ENCODE data around the gene CHMP1A.
"Not testable (repeated sequence)": the region's sequence is repeated elsewhere in the genome, so short reads cannot be mapped to it uniquely, and the experiment has no call there.

The CHMP1A gene

DNA sequence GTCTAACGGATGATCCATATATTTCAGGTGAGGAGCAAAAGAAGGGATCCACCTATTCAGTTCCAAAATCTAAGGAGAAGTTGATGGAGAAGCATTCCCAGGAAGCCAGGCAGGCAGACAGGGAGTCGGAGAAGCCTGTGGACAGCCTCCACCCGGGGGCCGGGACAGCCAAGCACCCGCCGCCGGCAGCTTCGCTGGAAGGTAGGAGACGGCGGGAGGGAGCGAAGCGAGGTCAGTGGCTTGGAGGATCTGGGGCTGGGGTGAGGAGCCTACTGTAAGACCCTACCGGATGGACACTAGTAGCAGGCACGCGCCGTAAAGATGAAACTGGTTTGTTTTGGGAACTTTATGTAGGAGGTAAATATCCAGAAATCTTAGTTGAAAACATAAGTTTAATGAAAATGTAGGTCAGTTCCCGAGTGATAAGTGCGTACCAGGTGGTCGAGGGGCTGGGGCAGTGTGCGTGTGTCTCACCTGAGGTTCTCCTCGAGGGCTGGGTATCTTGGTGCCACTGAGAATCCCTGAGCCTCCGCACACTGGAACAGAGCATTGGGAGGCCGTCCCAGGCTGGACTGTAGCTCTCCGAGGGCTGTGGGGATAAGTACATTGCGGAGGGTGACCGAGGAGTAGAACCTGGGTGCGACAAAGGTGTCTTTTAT, 842 bp upstream of the CHMP1A start:
- DNase-seq (ENCODE audit: low read depth) = peak; percentile 31

GRCh38 chr16:89656435-89657121, 930 bp downstream of the CHMP1A start:
- no peak for DNase-seq (ENCODE audit: low read depth)

DNA sequence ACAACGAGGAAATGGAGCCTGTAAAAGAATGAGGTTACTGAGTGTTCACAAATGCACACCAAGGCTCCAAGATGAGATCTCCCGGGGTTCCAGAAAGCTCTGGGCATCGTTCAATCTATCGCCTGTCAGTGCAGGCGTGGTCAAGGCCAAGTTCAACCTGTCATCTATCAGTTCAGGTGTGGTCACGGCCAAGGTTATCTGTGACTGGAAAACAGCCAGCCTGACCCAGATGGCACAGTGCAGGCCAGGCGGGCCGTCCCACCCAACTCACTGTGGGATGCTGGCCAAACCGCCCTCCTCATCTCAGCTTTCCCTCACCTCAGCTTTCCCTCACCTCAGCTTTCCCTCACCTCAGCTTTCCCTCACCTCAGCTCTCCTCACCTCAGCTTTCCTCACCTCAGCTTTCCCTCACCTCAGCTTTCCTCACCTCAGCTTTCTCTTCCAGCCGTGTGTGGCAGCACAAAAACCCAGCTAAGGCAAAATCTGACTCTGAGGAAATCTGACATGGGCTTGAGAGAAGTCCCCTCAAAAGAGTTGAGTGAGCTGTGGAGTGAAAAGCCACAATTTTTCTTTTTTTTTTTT, 2.4 kb downstream of the CHMP1A start:
- DNase-seq (ENCODE audit: low read depth) = no peak

- DNase-seq (ENCODE audit: low read depth) = no peak
Measured at GRCh38 chr16:89653656-89654295, 3.7 kb downstream of the CHMP1A start.

DNA sequence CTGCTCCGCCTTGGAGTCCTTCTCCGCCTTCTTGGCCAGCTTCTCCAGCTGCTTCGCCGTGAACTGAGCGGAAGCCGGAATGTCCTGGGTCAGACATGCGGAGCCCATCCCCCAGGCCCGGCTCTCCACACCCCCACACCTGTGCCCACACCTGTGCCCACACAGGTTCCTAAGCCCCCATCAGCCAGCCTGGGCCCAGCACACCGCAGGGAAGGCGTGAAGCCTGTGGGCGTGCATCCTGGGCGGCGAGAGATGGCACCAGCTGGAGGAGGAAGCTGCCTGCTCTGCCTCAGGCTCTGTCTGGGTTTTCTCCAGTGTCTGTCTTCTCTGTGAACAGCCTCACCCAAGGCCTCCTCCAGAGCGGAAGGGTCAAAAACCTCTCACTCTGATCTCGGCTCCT, 5.9 kb downstream of the CHMP1A start:
- DNase-seq (ENCODE audit: low read depth) = no peak

DNA sequence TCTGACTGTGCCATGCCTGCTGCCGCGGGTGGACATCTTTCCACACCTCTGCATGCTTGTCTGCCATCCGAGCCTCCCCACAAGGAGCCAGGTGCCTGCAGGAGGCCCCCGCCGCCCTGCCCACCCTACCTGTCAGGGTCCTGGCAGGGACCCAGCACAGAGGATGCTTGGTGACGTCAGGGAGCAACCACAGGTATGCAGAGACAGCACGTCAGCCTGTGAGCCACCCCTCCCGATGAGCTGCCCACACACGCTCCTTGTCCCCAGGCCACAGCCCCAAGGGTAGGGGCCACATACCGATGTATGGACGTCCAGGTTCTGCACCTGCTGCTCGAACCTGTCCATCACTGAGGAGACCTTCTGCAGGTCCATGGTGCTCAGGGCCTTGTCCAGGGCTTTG, 10.6 kb downstream of the CHMP1A start:
- DNase-seq (ENCODE audit: low read depth) = no peak

DNA sequence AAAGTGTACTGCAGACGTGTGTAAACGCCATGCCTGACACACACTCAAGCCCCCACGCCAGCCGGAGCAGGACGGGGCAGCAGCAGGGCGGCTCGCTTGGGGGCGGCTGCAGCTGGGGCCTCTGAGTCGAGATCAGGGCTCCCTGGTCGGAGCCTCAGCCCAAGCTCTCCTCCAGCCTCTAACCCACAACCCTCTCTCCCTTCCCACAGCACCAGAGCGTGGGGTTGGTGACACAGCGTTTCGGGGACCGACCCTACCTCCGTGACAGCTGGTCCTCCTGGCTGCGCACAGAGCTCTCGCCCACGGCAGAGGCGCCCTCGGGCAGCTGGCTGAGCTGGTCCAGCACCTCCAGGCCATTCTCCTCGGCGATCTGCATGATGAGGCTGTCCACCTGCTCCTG, 11.2 kb downstream of the CHMP1A start:
- no peak for DNase-seq (ENCODE audit: low read depth)

GRCh38 chr16:89645122-89645521, 12.4 kb downstream of the CHMP1A start:
- DNase-seq (ENCODE audit: low read depth) = no peak

- DNase-seq (ENCODE audit: low read depth) = no peak
Measured at GRCh38 chr16:89643769-89644300, 13.7 kb downstream of the CHMP1A start.

- no peak for DNase-seq (ENCODE audit: low read depth)
Measured at GRCh38 chr16:89642574-89642973, 14.9 kb downstream of the CHMP1A start.

DNA sequence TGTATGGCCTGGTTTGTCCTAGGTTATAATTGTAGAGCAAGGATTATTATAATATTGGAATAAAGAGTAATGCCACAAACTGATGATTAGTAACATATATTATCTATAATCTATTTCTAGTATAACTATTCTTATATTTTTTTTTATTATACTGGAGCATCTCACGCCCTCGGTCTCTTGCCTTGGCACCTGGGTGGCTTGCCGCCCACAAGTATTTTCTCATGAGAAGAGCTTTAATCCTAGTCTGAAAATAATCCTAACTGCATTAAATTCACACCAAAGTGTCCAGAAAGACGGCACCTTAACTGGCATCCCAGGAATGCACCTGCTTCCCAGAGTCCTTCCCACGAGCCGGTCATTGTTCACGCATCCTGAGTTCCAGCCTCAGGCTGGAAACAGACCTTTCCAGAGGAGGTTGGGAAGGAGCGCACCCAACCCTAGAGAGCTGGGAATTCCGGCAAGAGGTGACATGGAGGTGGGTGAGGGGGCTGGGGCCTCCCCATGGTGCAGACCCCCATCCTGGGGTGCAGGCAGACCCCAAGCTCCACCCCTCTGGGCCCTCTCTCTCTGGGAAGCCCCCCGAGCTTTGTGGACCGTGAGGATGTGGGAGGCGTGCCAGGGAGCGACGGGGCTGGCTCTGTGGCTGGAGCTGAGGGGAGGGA, 15.9 kb downstream of the CHMP1A start:
- no peak for DNase-seq (ENCODE audit: low read depth)

DNA sequence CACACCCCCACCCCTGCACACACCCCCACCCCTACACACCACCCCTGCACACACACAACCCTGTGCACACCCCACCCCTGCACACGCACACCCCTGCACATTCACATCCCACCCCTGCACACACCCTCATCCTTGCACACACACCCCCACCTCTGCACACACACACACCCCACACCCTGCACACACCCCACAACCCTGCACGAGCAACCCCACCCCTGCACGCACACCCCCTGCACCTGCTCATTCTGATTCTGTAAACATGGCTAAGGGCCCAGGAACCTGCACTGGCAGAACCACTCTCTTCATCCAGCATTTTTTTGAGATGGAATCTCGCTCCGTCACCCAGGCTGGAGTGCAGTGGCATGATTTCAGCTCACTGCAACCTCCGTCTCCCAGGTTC, 18.1 kb downstream of the CHMP1A start:
- DNase-seq (ENCODE audit: low read depth) = no peak

DNA sequence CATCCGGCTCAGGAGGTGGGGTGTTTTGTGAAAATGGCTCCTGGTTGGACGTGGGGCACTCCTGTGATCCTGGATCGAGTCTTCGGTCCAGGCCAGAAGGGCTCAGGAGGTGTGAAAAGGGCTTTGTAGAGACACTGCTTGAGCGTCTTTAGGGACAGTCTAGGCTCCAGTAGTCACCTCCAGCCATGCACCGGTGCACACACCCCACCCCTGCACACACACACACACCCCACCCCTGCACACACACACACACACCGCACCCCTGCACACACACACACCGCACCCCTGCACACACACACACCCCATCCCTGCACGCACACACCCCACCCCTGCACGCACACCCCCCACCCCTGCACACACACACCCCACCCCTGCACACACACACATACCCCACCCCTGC, 19.1 kb downstream of the CHMP1A start:
- no peak for DNase-seq (ENCODE audit: low read depth)

- no peak for DNase-seq (ENCODE audit: low read depth)
Measured at GRCh38 chr16:89637379-89637778, 20.1 kb downstream of the CHMP1A start.

- DNase-seq (ENCODE audit: low read depth) = no peak
Measured at GRCh38 chr16:89636663-89637062, 20.8 kb downstream of the CHMP1A start.

GRCh38 chr16:89634463-89635385, 22.8 kb downstream of the CHMP1A start:
- not testable (repeated sequence) for DNase-seq (ENCODE audit: low read depth)

- DNase-seq (ENCODE audit: low read depth) = peak; percentile 92
Measured at GRCh38 chr16:89633064-89633631, 24.4 kb downstream of the CHMP1A start.

GRCh38 chr16:89629827-89630610, 27.5 kb downstream of the CHMP1A start:
- no peak for DNase-seq (ENCODE audit: low read depth)

GRCh38 chr16:89624777-89625761, 32.4 kb downstream of the CHMP1A start:
- DNase-seq (ENCODE audit: low read depth) = no peak

Data from EH (cell line).